ENCODE measurements around the gene RAPGEF2. TPM values are rescaled to one million over a fixed set of nuclear protein-coding genes. Genes with fewer than 3 reads are reported as not detected.

Gene RAPGEF2
- total RNA-seq, 1 donor from 2014 or later = 32.4 TPM

DNA sequence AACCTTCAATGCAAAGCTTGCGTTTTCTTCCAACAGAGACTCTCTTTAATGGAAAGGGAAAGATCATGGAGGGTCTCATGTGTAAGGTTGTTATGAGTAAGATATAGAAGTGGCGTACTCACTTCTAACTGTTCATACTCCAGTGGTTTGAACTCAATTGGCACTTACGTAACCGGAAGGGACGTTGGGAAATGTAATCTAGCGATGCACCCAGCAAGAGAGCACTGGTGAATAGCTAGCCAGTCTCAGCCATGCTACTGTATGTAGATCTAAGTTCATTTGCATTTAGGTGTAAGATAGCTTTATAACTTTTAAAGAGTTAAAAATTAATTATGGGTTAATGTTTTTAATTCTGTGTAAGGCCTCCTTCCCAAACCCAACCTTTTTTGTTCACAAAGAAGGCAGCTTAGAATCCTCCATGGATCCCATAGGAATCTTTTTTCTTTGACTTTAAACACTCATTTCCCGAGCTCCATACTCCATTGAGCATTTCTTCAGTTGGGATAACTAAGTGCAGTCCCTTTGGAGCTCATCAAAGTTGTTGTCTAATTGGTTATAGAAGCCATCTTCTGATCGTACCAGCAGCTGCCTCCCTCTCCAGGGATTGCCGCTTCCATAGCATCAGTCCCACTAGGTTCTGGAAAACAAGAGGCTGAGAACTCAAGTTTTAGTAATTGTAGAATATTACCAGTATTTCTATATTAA lies 191.1 kb downstream of the RAPGEF2 start:
- Histone ChIP-seq H3K36me3 (no peaks in the 10 kb centered on the region), H3K27ac (no peak overlapping the region), H3K9me3 (no peaks in the 10 kb centered on the region), H3K4me3 (no peak overlapping the region), H3K4me1 (peaks cover 23% of the 10 kb centered on the region), H3K27me3 (no peaks in the 10 kb centered on the region)
- intact Hi-C loops (cut with DNase I) = no loop called here
- TF ChIP-seq POLR2AphosphoS5 (IDR thresholded peaks at IDR 0.05; ENCODE audit: insufficient read depth in 1 of 2, low read depth in 1 of 2) = no peak
- TF ChIP-seq POLR2A (IDR thresholded peaks at IDR 0.05) = no peak
- TF ChIP-seq, protein P1, sequence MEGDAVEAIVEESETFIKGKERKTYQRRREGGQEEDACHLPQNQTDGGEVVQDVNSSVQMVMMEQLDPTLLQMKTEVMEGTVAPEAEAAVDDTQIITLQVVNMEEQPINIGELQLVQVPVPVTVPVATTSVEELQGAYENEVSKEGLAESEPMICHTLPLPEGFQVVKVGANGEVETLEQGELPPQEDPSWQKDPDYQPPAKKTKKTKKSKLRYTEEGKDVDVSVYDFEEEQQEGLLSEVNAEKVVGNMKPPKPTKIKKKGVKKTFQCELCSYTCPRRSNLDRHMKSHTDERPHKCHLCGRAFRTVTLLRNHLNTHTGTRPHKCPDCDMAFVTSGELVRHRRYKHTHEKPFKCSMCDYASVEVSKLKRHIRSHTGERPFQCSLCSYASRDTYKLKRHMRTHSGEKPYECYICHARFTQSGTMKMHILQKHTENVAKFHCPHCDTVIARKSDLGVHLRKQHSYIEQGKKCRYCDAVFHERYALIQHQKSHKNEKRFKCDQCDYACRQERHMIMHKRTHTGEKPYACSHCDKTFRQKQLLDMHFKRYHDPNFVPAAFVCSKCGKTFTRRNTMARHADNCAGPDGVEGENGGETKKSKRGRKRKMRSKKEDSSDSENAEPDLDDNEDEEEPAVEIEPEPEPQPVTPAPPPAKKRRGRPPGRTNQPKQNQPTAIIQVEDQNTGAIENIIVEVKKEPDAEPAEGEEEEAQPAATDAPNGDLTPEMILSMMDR (IDR thresholded peaks at IDR 0.05) = no peak
- DNase-seq (ENCODE audit: extremely low spot score in 2 of 2) = no peak

DNA sequence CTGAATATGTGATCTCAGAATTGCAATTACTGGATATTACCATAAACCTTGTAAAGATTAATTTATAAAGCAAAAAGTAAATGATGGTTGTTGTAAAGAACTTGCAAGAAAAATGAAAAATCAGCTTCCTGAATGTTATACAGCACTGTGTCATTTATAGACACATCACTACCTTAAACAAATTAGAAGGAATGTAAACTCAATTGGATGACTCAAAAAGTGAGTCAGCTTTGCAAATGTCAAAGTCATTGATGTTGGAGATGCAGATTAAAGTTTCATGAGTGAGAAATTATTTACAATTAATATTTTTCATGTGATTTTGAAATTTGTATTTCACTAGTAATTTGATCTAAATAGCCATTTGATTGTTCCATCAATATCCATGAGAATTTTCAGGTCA lies 193.2 kb downstream of the RAPGEF2 start:
- Histone ChIP-seq H3K27me3 (no peaks in the 10 kb centered on the region), H3K4me1 (peaks cover 23% of the 10 kb centered on the region), H3K36me3 (no peaks in the 10 kb centered on the region), H3K27ac (no peak overlapping the region), H3K4me3 (no peak overlapping the region), H3K9me3 (no peaks in the 10 kb centered on the region)
- intact Hi-C loops (cut with DNase I) = no loop called here
- TF ChIP-seq POLR2A (IDR thresholded peaks at IDR 0.05) (no peak), POLR2AphosphoS5 (IDR thresholded peaks at IDR 0.05; ENCODE audit: insufficient read depth in 1 of 2, low read depth in 1 of 2) (peak in 1 of 2 donors; percentile 29)
- TF ChIP-seq, protein P1 (IDR thresholded peaks at IDR 0.05) = no peak
- no peak for DNase-seq (ENCODE audit: extremely low spot score in 2 of 2)

DNA sequence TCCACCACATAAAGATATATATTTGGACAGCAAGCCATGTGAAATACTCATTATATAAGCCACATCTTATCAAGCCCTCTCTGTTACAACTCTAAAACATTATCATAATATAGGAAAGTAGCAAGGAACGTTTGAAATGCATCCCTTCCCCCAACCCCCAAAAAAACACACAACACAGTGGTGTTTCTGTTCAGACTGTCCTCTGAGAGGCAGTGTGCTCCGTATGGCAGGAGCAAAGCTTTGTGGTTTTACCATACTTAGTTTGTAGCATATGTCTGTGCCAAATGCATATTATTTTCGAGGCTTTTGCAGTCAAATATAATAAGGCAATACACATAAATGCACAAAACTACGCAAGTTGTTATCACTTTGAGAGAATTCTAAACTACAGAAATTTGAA lies 194.2 kb downstream of the RAPGEF2 start:
- Histone ChIP-seq H3K4me3 (no peak overlapping the region), H3K36me3 (no peaks in the 10 kb centered on the region), H3K27me3 (no peaks in the 10 kb centered on the region), H3K27ac (no peak overlapping the region), H3K4me1 (peaks cover 23% of the 10 kb centered on the region), H3K9me3 (no peaks in the 10 kb centered on the region)
- intact Hi-C loops (cut with DNase I) = no loop called here
- TF ChIP-seq POLR2AphosphoS5 (IDR thresholded peaks at IDR 0.05; ENCODE audit: insufficient read depth in 1 of 2, low read depth in 1 of 2) = no peak
- TF ChIP-seq, protein P1 (IDR thresholded peaks at IDR 0.05) = no peak
- no peak for TF ChIP-seq POLR2A (IDR thresholded peaks at IDR 0.05)
- DNase-seq (ENCODE audit: extremely low spot score in 2 of 2) = no peak

DNA sequence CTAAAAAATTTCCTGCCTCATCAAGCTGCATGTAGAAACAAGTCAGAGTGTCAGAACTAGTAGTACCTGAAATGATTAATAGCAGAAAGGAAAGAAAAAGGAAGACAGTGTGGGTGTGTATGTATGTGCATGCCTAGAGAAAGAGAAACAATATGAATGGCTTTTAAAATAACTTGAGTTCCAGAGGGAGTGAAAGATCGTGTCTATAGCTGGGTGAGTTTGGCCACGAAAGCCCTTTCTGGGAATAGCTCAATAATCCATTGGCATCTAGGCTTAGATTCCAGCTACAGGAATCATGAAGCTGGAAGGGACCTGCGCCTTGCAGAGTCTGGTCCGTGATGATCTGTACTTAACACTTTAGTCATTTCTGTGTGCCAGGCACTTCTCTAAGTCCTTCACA lies 195.6 kb downstream of the RAPGEF2 start:
- no peak for DNase-seq (ENCODE audit: extremely low spot score in 2 of 2)
- no peaks in the 10 kb centered on the region for H3K27me3 ChIP-seq
- no peaks in the 10 kb centered on the region for H3K36me3 ChIP-seq
- TF ChIP-seq POLR2AphosphoS5 (IDR thresholded peaks at IDR 0.05; ENCODE audit: insufficient read depth in 1 of 2, low read depth in 1 of 2) (peak in 1 of 2 donors; percentile 38), POLR2A (IDR thresholded peaks at IDR 0.05) (no peak)
- no peak overlapping the region for H3K4me3 ChIP-seq
- no peaks in the 10 kb centered on the region for H3K9me3 ChIP-seq
- intact Hi-C loops (cut with DNase I) = no loop called here
- H3K27ac ChIP-seq = no peak overlapping the region
- peaks cover 23% of the 10 kb centered on the region for H3K4me1 ChIP-seq

DNA sequence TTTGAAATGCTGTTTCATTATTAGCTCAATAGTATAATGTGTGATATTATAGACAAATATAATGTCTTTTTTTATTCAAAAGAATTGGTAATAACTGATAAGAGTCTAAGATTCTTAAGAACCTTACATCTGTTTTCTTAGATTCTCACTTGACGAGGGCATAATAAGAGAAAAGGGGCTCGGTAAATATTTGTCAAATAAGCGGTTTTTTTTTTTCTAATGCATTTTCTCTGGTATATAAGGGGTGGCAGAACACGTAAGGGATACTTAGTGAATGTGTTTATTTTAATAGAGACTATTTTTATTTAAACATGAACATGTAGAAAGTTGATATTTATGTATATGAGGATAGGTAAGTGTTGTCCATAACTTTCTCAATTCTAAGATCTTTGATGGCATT lies 200.6 kb downstream of the RAPGEF2 start:
- H3K27me3 ChIP-seq = no peaks in the 10 kb centered on the region
- intact Hi-C loops (cut with DNase I) = no loop called here
- no peak for DNase-seq (ENCODE audit: extremely low spot score in 2 of 2)
- H3K27ac ChIP-seq = no peak overlapping the region
- TF ChIP-seq POLR2AphosphoS5 (IDR thresholded peaks at IDR 0.05; ENCODE audit: insufficient read depth in 1 of 2, low read depth in 1 of 2) = no peak
- TF ChIP-seq, protein P1 (IDR thresholded peaks at IDR 0.05) = no peak
- no peak for TF ChIP-seq POLR2A (IDR thresholded peaks at IDR 0.05)
- H3K4me1 ChIP-seq = no peaks in the 10 kb centered on the region
- H3K9me3 ChIP-seq = no peaks in the 10 kb centered on the region
- no peak overlapping the region for H3K4me3 ChIP-seq
- H3K36me3 ChIP-seq = peaks cover 0 to 4% of the 10 kb centered on the region in 2 donors
